ENCODE results near the gene UNC5CL.

- TF ChIP-seq CTCF (IDR thresholded peaks at IDR 0.05 in 2 of 3, conservative IDR thresholded peaks at IDR 0.05 in 1 of 3; ENCODE audit: borderline replicate concordance in 1 of 3, insufficient read depth in 1 of 3, low read depth in 2 of 3, low read length in 2 of 3) = no peak
- no peak for TF ChIP-seq POLR2AphosphoS5 (IDR thresholded peaks at IDR 0.05; ENCODE audit: low read depth, low read length)
- TF ChIP-seq EZH2phosphoT487 (IDR thresholded peaks at IDR 0.05; ENCODE audit: borderline replicate concordance) = no peak
- TF ChIP-seq ZBTB33 (IDR thresholded peaks at IDR 0.05; ENCODE audit: extremely low read depth, insufficient replicate concordance, low read length) = no peak
- no peak for TF ChIP-seq POLR2A (IDR thresholded peaks at IDR 0.05; ENCODE audit: borderline replicate concordance, extremely low read depth, insufficient read depth, insufficient read length)
- no peak for TF ChIP-seq FOSL1 (IDR thresholded peaks at IDR 0.05; ENCODE audit: low read depth)
- no peak for TF ChIP-seq RAD21 (IDR thresholded peaks at IDR 0.05; ENCODE audit: low read depth)
- no peak for TF ChIP-seq EZH2 (IDR thresholded peaks at IDR 0.05)
- no peak for TF ChIP-seq YY1 (IDR thresholded peaks at IDR 0.05; ENCODE audit: extremely low read depth, insufficient replicate concordance, low read depth, low read length)
- no peak for TF ChIP-seq SIN3A (IDR thresholded peaks at IDR 0.05; ENCODE audit: low read depth)
- no peak for TF ChIP-seq ZNF274 (IDR thresholded peaks at IDR 0.05; ENCODE audit: low read depth, low read length)
- no peak for TF ChIP-seq EGR1 (IDR thresholded peaks at IDR 0.05; ENCODE audit: low read depth)
- no peak for TF ChIP-seq JUND (IDR thresholded peaks at IDR 0.05)
Measured at GRCh38 chr6:40996591-40997233, 42.3 kb downstream of the UNC5CL start.
